Pons (tissue), 1 donor: ENCODE measurements around the gene POM121C.
"Not testable (repeated sequence)": the region's sequence is repeated elsewhere in the genome, so short reads cannot be mapped to it uniquely, and the experiment has no call there.

ENCODE experiments used
- DNase-seq: peaks from one replicate; pipeline ENCODE4 v3.0.0-alpha.2; 2016; ENCODE audit warnings: low spot score

POM121C gene

GRCh38 chr7:75393194-75393593, 92.9 kb downstream of the POM121C start:
- DNase-seq, result not testable (repeated sequence)

GRCh38 chr7:75374519-75375317, 111.4 kb downstream of the POM121C start:
- DNase-seq, result not testable (repeated sequence)

DNA sequence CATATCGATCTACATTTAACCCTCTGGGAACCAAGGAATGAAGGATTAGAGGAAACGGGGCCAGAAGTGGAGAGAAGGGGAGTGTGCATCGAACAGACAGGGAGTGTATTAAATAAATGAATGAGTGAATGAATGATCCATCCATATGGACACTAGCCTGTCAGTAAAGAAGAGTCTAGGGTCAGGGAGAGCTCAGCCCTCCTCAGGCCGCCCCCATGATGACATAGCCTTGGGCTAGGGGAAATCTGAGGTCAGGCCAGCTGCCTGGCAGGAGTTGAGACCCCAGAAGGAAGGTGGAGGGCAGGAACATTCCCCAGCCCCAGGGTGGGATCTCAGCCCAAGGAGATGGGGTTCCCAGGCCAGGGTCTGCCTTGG, 112.0 kb downstream of the POM121C start:
- not testable (repeated sequence) for DNase-seq

- not testable (repeated sequence) for DNase-seq
Observed at GRCh38 chr7:75367313-75367712, 118.8 kb downstream of the POM121C start.
